Breast epithelium (tissue), 3 donors: ENCODE results near the gene ANKRD34B.

Source experiments
- POLR2AphosphoS5 ChIP-seq, 3 donors: sonication (generic); formaldehyde crosslinking; IDR thresholded peaks; one replicate each; pipeline ENCODE4 v1.6.1; 2017; ENCODE audit warnings: antibody characterized with exemption in 3 of 3
- TF ChIP-seq, protein P1 (sequence below), 3 donors: fragments of 450-650 bp; IDR thresholded peaks; one replicate each; pipeline ENCODE4 v1.5.1; 2016 to 2017; ENCODE audit warnings: antibody characterized with exemption in 3 of 3, mild to moderate bottlenecking in 3 of 3, moderate library complexity in 3 of 3

DNA sequence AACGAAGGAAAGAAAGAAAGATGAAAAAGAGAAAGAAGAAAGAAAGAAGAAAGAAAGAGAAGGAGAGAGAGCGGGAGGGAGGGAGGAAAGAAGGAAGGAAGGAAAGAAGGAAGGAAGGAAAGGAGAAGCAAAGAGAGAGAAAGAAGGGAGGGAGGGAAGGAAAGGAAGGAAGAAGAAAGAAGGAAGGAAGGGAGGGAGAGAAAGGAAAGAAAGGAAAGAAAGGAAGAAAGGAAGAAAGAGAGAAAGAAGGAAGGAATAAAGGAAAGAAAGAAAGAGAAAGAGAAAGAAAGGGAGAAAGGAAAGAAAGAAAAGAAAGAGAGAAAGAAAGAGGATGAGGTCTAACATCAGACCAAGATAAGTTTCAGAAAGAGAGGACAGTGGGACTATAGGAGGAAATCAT is 9.0 kb upstream of the ANKRD34B start:
- TF ChIP-seq, protein P1, sequence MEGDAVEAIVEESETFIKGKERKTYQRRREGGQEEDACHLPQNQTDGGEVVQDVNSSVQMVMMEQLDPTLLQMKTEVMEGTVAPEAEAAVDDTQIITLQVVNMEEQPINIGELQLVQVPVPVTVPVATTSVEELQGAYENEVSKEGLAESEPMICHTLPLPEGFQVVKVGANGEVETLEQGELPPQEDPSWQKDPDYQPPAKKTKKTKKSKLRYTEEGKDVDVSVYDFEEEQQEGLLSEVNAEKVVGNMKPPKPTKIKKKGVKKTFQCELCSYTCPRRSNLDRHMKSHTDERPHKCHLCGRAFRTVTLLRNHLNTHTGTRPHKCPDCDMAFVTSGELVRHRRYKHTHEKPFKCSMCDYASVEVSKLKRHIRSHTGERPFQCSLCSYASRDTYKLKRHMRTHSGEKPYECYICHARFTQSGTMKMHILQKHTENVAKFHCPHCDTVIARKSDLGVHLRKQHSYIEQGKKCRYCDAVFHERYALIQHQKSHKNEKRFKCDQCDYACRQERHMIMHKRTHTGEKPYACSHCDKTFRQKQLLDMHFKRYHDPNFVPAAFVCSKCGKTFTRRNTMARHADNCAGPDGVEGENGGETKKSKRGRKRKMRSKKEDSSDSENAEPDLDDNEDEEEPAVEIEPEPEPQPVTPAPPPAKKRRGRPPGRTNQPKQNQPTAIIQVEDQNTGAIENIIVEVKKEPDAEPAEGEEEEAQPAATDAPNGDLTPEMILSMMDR (IDR thresholded peaks at IDR 0.05) = no peak
- no peak for TF ChIP-seq POLR2AphosphoS5 (IDR thresholded peaks at IDR 0.05)
